OCI-M2 (cell line): Measurements from ENCODE around the gene PACC1.
"Not testable (repeated sequence)": the region's sequence is repeated elsewhere in the genome, so short reads cannot be mapped to it uniquely, and the experiment has no call there.

Source experiments
- DNase-seq: peaks from one replicate; lab custom pipeline; 2025; ENCODE audit not compliant: unreplicated experiment; lab: John Stamatoyannopoulos, UW

The PACC1 gene

GRCh38 chr1:212397171-212397570 lies 17.5 kb downstream of the PACC1 start:
- no peak for DNase-seq

- DNase-seq: no peak
Measured at GRCh38 chr1:212396638-212397037, 18.0 kb downstream of the PACC1 start.

- not testable (repeated sequence) for DNase-seq
Measured at GRCh38 chr1:212395678-212396437, 18.8 kb downstream of the PACC1 start.

- no peak for DNase-seq
Measured at GRCh38 chr1:212388985-212389716, 25.5 kb downstream of the PACC1 start.

GRCh38 chr1:212386029-212386428 lies 28.7 kb downstream of the PACC1 start:
- no peak for DNase-seq

- DNase-seq: no peak
Measured at GRCh38 chr1:212381397-212382035, 33.2 kb downstream of the PACC1 start.

- DNase-seq: no peak
Measured at GRCh38 chr1:212379366-212379765, 35.3 kb downstream of the PACC1 start.

- DNase-seq: no peak
Measured at GRCh38 chr1:212377644-212378043, 37.0 kb downstream of the PACC1 start.

- no peak for DNase-seq
Measured at GRCh38 chr1:212375986-212376385, 38.7 kb downstream of the PACC1 start.

- DNase-seq: peak; percentile 34
Measured at GRCh38 chr1:212368073-212368484, 46.6 kb downstream of the PACC1 start.

- no peak for DNase-seq
Measured at GRCh38 chr1:212367474-212368072, 47.1 kb downstream of the PACC1 start.

- no peak for DNase-seq
Measured at GRCh38 chr1:212366901-212367300, 47.8 kb downstream of the PACC1 start.

GRCh38 chr1:212364985-212365384 lies 49.7 kb downstream of the PACC1 start:
- DNase-seq: no peak

GRCh38 chr1:212359794-212360479 lies 54.7 kb downstream of the PACC1 start:
- no peak for DNase-seq

- DNase-seq: no peak
Measured at GRCh38 chr1:212355230-212355969, 59.3 kb downstream of the PACC1 start.

- no peak for DNase-seq
Measured at GRCh38 chr1:212354464-212354863, 60.2 kb downstream of the PACC1 start.

GRCh38 chr1:212353181-212353580 lies 61.5 kb downstream of the PACC1 start:
- no peak for DNase-seq

GRCh38 chr1:212351588-212352362 lies 62.9 kb downstream of the PACC1 start:
- no peak for DNase-seq

GRCh38 chr1:212346601-212347000 lies 68.1 kb downstream of the PACC1 start:
- no peak for DNase-seq
